ENCODE data around the gene CAMK2D. TPM values are rescaled to one million over a fixed set of nuclear protein-coding genes. Genes with fewer than 3 reads are reported as not detected.

Gene CAMK2D
- total RNA-seq, 1 experiment from 2014 or later, result 9.0 TPM

DNA sequence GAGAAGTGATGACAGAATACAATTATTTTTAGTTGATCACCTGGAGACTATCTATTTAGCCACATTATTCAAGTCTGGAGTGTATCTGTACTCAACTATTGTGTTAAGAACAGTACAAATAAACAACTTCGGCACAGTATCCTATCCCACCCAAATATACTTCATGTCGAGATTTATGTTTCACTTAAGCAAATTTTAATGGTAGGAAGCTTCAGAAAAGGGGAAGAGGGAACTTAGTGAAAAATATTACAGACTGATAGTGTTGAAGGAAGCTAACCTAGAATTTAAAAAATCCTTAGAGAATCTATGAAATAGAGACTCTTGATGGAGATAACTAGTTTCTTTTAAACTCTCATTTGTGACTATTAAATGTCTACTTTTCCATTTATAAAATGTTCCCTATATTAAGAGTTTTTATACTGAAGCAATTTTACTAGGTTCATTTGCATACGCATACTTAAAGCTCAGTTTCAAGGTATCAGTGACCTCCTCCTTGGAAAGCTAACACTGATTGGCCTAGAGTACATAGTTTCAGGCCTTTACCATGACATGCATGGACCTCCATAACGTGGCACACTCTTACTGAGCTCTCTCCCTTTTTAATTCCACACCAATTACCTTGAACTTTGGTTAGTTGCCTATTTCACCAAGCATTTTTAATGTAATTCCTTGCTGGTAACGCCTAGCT lies 197.7 kb downstream of the CAMK2D start:
- Histone ChIP-seq H2BK5ac (ENCODE audit: insufficient read length, low read length) (no peak overlapping the region), H3K23me2 (ENCODE audit: insufficient read length, low read depth, low read length, poor library complexity, severe bottlenecking) (no peaks in the 10 kb centered on the region), H2BK120ac (ENCODE audit: low read depth, low read length, poor library complexity, severe bottlenecking) (no peak overlapping the region), H2AK5ac (ENCODE audit: insufficient read length, low read length) (no peak overlapping the region), H3K4me2 (ENCODE audit: insufficient read depth, insufficient read length, low read length) (no peak overlapping the region), H2BK12ac (ENCODE audit: insufficient read length, low read depth, low read length) (no peak overlapping the region), H3K27ac (ENCODE audit: insufficient read length, low read depth, low read length) (no peak overlapping the region), H3K4ac (ENCODE audit: low read depth, low read length) (no peak overlapping the region), H2BK15ac (ENCODE audit: low read depth, low read length) (no peak overlapping the region), H4K91ac (ENCODE audit: insufficient read length, low read depth, low read length) (no peak overlapping the region), H3K9ac (ENCODE audit: extremely low read depth, insufficient read length, low read length) (no peak overlapping the region), H3K18ac (ENCODE audit: insufficient read length, low read depth, low read length) (no peak overlapping the region), H3T11ph (ENCODE audit: low read length) (no peak overlapping the region), H4K20me1 (ENCODE audit: control insufficient read depth, insufficient read depth, insufficient read length) (no peaks in the 10 kb centered on the region), H3K23ac (ENCODE audit: insufficient read length, low read depth, low read length) (no peak overlapping the region), H3K14ac (ENCODE audit: insufficient read depth, low read length) (no peak overlapping the region), H3K9me3 (ENCODE audit: control insufficient read depth, low read depth, low read length) (no peaks in the 10 kb centered on the region), H3K27me3 (ENCODE audit: insufficient read depth, low read length) (no peaks in the 10 kb centered on the region), H3K4me1 (ENCODE audit: insufficient read depth, low read length) (no peaks in the 10 kb centered on the region; the same call in 1 of the 2 replicates), H3K79me1 (ENCODE audit: insufficient read depth, low read depth, low read length, poor library complexity, severe bottlenecking) (no peaks in the 10 kb centered on the region), H3K56ac (ENCODE audit: insufficient read length, low read depth, low read length) (no peak overlapping the region), H4K5ac (ENCODE audit: insufficient read length, low read depth, low read length) (no peak overlapping the region), H4K8ac (replicated peaks; ENCODE audit: insufficient read length, low read depth, low read length) (no peak overlapping the region), H3K79me2 (ENCODE audit: insufficient read depth, low read length) (no peaks in the 10 kb centered on the region), H2AFZ (ENCODE audit: low read length) (no peak overlapping the region), H2BK20ac (ENCODE audit: low read depth, low read length, poor library complexity, severe bottlenecking) (no peak overlapping the region)
- DNase-seq, result no peak
- Mint-ChIP-seq H3K27ac (no peak overlapping the region; a peak in 1 of 7 replicates), H3K9me3 (no peaks in the 10 kb centered on the region), H3K27me3 (ENCODE audit: low read depth) (no peaks in the 10 kb centered on the region), H3K36me3 (ENCODE audit: insufficient read depth in 1 of 3, low read depth in 3 of 3) (no peaks in the 10 kb centered on the region), H3K4me1 (peaks cover 14 to 16% of the 10 kb centered on the region in 2 experiments), H3K4me3 (no peak overlapping the region)
- TF ChIP-seq, protein P1, sequence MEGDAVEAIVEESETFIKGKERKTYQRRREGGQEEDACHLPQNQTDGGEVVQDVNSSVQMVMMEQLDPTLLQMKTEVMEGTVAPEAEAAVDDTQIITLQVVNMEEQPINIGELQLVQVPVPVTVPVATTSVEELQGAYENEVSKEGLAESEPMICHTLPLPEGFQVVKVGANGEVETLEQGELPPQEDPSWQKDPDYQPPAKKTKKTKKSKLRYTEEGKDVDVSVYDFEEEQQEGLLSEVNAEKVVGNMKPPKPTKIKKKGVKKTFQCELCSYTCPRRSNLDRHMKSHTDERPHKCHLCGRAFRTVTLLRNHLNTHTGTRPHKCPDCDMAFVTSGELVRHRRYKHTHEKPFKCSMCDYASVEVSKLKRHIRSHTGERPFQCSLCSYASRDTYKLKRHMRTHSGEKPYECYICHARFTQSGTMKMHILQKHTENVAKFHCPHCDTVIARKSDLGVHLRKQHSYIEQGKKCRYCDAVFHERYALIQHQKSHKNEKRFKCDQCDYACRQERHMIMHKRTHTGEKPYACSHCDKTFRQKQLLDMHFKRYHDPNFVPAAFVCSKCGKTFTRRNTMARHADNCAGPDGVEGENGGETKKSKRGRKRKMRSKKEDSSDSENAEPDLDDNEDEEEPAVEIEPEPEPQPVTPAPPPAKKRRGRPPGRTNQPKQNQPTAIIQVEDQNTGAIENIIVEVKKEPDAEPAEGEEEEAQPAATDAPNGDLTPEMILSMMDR (conservative IDR thresholded peaks at IDR 0.05), result no peak
- WGBS (ENCODE audit: extremely low coverage, insufficient read length, low lambda C conversion rate), result no CpG with 5 or more reads among the region's 5 CpGs
